ENCODE data around the gene RELN. TPM values are rescaled to one million over a fixed set of nuclear protein-coding genes. Genes with fewer than 3 reads are reported as not detected.
"Not testable (repeated sequence)": the region's sequence is repeated elsewhere in the genome, so short reads cannot be mapped to it uniquely, and the experiment has no call there.

RELN gene
- 10 to 100 TPM in 2 of 4 donors, 1 to 10 TPM in 2; 2.1 to 23.9 (median 15.7) TPM for polyA plus RNA-seq (ENCODE audit: insufficient read length in 4 of 4)

DNA sequence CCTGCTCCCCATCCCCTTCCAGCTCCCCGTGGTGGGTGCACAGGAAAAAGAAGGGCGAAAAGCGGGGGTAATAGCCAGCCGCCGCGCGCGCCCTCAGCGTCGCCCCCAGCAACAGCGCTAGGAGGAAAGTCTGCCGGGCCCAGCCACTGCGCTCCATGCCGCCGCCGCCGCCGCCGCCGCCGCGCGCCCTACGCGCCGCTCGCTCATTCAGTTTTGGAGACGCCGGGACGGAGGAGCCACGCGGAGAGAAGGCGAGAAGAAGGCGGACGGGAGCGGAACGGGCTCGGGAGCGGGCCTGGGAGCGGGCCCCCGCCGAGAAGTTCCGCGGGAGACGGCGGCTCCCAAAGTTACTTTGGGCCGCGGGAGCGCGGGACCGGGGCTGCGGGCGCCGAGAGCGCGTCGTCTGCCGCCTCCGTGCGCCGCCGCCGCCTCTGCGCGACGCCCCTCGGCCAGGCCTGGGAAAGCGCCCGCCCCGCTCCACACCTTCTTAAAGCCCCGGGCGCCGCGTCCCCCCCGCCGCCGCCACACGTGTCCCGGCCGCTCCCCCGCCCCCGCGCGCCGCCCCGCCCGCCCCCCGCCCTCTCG, at the start of gene RELN:
Gene RELN (minus strand): TSS at position 459 of the 585 bp plus-strand sequence. CDS start 302 bp downstream, at position 157.
- DNase-seq (ENCODE audit: low read depth in 4 of 4, low spot score in 3 of 4): no peak

DNA sequence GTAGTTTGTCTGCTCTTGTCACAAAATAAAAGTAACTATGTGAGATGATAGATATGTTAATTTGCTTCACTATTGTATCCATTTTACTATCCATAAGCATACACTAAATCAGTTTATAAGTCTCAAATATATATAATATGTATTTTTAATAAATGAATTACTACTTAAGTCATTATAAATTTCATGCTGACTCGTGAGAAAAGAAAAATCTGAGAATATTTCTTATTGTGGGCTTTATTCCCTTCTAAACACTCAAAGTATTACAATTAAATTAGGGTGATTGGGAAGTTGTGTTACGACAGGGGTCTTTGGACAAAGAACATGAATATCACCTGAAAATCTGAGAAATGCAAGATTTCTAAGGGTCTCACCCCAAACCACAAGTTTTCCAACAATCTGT, 48.7 kb upstream of the RELN start:
- no peak for DNase-seq (ENCODE audit: low read depth in 4 of 4, low spot score in 3 of 4)

DNA sequence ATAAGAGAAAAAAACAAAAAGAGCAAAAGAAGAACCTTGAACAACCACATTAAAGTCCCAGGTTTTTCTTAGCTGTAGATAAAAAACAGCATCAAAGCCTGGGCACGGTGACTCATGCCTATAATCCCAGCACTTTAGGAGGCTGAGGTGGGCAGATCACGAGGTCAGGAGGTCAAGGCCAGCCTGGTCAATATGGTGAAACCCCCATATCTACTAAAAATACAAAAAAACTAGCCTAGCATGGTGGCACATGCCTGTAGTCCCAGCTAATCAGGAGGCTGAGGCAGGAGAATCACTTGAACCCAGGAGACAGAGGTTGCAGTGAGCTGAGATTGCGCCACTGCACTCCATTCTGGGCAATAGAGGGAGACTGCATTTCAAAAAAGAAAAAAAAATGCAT, 47.4 kb upstream of the RELN start:
- DNase-seq (ENCODE audit: low read depth in 4 of 4, low spot score in 3 of 4): not testable (repeated sequence)

DNA sequence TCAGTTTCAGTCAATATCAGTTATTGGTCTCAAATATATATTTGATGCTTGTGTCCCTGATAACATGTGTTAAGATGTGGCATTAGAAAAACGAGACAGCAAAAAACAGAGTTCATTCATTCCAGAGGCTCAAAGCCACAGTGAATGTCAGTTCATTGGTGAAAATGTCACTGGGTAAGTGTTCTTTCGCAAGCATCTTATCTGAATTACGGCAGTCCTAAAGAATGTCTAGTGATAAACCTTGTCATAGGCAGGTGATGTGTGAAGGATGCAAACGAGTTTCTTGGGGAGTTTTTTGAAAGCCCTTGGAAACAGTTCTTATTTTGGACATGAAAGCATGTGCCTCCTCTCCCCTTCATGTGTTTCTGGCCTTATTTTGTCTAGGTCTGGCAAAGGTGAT, 45.9 kb upstream of the RELN start:
- no peak for DNase-seq (ENCODE audit: low read depth in 4 of 4, low spot score in 3 of 4)

DNA sequence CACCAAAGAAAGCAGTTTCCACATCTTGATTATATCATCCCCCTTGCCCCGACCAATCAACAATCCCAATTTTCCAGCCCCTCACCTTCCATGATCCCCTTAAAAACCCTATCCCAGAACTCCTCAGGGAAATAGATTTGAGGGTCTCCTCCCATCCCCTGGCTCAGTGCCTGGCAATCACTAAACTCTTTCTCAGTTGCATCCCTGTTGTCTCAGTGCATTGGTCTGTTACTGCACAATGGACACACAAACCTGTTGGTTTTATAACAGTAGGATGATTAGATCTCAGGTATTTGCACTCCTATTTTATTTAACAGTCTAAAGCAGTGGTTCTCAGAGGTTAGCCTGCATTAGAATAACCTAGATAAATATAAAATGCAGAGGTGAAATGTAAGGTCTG, 45.2 kb upstream of the RELN start:
- no peak for DNase-seq (ENCODE audit: low read depth in 4 of 4, low spot score in 3 of 4)

DNA sequence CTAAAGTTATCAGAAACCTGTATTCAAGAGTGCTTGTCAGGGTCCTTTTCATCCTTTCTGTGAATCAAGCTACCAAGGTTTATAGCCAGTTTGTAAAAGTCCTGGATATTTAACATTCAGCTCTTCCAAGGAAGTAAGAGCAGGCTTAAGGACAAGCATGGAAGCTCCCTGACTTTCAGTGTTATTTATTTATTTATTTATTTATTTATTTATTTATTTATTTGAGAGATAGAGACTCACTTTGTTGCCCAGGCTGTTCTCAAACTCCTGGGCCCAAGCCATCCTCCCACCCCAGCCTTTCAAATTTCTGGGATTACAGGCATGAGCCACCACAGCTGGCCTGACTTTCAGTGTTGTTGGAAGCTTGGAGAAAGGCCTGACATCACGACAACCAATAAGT, 44.4 kb upstream of the RELN start:
- DNase-seq (ENCODE audit: low read depth in 4 of 4, low spot score in 3 of 4): no peak

DNA sequence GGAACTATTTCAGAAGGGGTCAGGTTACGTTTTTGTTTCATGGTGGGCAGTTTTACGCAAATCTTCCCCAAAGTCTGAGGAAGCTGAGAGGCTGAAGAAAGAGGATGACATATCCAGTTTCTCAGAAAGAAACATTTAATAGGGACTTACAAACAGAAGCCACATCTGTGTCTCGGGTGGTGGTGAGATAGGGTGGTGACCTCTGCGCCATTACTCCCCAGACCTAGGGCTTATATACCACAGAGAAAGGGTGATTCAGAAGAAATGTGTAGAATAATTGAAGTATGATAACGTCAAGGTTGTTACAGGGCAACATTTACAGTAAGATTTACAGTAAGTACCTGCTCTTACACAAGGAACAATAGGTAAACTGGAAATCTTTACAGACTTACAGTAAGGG, 43.0 kb upstream of the RELN start:
- DNase-seq (ENCODE audit: low read depth in 4 of 4, low spot score in 3 of 4): no peak

DNA sequence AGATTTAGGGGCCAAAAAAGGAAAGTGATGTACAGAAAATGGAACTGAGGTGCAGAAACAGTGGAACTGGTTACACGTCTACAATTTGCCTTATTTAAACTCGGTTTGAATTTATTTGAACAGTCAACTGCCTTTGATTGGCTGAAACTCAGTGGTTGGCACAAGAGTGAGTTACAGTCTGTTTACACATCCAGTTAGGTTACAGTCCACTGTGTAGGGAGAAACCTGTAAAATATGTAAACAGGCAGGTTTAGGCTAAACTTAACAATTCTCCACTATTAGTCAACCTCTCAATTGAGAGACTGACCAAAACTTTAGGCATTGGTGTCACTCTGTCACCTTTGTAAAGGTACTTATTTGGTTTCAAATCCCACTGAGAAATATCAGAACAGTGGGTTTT, 40.3 kb upstream of the RELN start:
- no peak for DNase-seq (ENCODE audit: low read depth in 4 of 4, low spot score in 3 of 4)

DNA sequence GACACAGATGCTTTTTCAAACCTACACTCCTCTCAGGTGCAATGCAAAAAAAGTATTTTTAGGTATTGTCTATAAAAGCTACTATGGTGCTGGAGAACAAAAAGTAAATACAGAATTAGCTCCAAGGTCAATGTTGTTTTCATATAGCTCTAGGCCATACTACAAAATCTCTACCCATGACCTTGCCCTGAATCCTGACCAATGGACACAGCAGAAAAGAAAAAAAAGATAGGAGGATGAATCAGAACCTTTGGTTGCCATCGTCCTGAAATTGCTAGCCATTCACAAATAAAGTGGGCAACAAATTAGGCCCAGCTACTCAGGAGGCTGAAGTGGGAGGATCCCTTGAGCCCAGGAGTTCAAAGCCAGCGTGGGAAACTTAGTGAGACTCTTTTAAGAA, 35.2 kb upstream of the RELN start:
- DNase-seq (ENCODE audit: low read depth in 4 of 4, low spot score in 3 of 4): no peak

DNA sequence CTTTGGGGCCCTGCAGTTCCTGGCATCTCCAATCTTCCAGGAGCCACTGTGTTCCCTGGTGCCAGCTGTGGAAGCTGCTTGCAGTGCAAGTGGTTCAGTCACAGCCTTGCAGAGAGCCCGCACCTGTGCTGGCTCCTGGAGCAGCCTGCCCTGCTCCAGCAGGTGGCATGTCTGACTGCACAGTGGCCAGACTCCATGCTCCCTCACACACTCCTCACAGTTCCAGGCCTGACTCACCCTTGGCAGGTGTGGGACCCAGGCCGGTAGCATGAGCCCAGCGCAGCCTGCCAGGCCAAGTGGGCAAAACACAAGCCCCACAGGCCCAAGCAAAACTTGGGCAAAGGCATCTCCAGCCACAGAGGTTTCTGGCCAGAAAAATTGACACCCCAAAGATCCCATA, 33.6 kb upstream of the RELN start:
- DNase-seq (ENCODE audit: low read depth in 4 of 4, low spot score in 3 of 4): no peak

DNA sequence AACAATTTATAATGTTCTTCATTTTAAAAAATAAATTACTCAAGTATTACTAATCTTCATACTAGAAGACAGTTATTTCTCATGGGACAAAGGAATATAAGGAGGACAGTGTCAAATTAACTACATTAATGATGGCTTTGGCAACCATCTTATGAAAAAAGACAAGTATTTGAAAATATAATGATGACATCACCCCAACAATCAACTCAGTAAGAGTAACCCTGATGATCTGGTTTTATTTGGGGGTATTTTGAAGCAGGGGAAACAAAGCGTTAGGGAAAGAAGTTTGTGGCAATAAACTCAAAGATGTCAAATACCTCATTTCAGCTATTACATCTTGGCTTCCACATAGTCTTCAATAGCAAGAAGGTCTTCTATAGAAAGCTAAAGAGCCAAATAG, 29.0 kb upstream of the RELN start:
- no peak for DNase-seq (ENCODE audit: low read depth in 4 of 4, low spot score in 3 of 4)

DNA sequence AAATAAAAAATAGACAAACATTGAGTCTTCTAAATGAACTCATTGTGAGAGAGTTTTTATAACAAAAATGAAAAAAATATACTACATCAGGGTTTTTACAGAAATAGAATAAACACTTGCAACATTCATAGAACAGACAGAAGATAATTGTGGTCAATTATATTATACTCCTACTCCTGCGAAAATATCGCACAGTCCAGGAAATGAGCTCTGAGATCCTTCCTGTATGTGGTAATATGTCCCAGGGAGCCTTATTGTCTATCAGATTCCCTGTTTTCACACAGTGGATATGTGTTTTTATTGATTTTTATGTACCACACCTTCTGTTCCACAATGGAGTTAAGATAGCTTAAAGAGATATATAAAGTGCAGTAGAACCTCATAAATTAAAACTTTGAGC, 27.5 kb upstream of the RELN start:
- no peak for DNase-seq (ENCODE audit: low read depth in 4 of 4, low spot score in 3 of 4)

DNA sequence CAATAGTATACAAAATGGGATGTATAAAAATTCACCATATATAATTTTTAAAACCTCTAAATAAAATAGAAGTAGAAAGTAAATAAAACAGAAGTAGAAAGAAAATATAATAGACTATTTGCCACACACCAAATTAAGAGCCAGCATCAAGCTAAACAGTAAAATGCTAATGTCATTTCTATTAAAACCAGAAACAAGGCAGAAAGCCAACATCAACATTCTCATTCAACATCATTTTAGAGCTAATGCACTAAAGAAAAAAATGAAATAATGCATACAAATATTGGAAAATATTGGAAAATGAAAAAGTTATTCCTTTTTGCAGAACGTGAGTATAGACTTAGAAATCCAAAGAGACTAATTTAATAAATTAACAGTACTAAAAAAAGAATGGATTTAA, 23.4 kb upstream of the RELN start:
- no peak for DNase-seq (ENCODE audit: low read depth in 4 of 4, low spot score in 3 of 4)

DNA sequence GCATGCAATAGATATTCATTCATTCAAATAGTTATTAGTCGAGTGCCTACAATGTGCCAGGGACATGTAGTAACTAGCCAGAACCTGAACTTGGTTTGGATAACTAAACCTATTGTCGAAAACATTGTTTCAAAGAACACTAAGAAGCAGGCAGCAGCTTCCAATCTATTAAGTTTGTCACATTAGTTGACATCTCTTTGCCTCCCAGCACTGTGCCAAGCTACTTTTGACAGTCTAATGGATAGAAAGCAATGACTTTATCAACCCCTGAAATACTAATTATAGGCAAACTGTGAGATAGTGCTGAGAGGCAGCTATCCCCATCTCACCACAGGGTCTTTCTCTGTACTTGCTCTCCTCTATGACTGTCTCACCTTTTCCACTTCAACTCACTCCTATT, 22.4 kb upstream of the RELN start:
- no peak for DNase-seq (ENCODE audit: low read depth in 4 of 4, low spot score in 3 of 4)

DNA sequence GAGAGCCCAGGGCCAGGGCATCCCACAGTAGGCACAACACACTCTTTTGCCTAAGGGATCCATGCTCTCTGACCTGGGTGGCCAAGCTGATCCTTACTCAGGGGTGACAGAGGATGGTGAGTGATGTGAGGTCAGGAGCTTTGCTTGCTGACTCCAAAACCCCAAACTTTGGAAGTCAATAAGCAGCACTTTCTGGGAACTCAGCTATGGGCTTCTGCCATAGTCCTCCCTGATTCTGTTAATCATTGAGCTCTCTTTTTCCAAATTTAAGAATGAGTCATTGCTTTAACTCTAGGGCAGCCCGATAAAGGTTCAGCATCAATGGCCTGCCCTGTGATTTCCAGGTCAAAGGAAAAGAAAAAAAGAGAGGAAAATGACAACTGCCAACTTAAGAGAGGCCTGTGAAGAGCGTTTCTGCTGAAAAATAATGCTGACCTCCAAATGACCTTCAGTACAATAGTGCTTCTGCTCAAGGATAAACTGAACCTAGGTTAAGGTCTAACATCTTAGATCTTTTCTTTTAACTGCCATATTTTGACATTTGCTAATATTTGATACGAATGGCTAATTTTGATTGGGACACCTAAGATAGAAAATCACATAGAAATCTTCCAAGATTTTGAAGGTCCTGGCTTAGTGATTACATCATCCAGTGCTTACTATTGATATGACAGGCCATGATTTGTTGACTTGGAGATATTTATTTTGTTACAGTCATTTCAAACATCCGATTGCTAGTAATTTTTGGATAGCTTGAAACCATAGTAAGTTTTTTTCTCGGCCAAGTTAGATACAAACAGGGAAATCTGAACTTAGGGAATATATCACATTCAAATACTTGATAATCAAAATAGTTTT, 20.8 kb upstream of the RELN start:
- DNase-seq (ENCODE audit: low read depth in 4 of 4, low spot score in 3 of 4): no peak

DNA sequence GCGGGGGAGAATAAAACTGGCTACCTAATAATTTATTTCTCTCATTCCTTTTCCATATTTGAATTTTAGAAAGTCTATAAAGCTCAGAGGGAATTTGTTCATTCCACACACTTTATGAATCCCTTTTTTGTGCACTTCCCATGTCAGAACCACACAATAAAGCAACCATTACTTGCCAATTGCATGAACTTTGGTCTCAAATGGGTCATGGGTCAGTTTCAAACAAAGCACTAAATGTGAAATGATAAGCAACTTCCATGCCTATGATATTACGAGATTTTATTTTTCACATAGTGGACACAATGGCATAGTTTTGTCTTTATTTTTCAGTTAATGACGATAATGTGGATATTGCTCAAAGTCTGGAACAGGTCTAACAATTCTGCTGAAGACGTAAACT, 18.6 kb upstream of the RELN start:
- no peak for DNase-seq (ENCODE audit: low read depth in 4 of 4, low spot score in 3 of 4)

DNA sequence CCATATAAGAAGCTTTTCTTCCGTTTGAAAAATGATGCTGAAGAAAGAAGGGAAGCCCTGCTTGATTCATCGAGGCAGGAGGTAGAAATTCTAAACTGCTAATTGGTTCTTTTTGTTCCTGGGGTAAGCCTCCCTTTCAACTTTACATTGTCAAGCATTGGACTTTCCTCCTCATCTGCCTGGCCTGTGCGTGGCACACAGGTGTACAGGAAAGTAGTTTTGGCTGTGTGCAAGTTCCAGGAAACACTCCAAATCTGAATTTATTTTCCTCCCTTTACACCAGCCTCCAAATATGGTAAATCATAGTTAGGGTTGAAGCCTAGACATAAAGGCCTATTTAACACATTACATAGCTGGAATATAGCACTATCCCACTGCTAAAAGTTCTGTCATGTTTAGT, 18.2 kb upstream of the RELN start:
- no peak for DNase-seq (ENCODE audit: low read depth in 4 of 4, low spot score in 3 of 4)

DNA sequence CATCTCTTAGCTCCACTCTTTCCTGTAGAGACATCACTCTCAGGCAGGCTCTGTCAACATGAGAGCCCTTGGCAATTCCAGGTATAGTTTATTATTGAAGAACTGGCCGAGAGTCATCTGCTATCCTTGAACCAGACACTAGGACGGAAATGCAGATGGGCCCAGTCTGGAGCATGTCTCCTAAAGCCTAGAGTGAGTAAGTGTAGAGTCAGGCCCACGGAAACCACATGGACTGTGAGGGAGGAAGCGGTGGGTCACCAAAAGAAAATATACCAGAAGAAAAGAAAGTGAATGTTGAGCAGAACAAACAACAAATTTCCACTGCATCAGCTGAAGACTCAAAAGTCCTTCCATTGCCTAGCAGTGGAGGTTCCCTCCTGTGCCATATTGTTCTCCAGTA, 15.7 kb upstream of the RELN start:
- DNase-seq (ENCODE audit: low read depth in 4 of 4, low spot score in 3 of 4): no peak

DNA sequence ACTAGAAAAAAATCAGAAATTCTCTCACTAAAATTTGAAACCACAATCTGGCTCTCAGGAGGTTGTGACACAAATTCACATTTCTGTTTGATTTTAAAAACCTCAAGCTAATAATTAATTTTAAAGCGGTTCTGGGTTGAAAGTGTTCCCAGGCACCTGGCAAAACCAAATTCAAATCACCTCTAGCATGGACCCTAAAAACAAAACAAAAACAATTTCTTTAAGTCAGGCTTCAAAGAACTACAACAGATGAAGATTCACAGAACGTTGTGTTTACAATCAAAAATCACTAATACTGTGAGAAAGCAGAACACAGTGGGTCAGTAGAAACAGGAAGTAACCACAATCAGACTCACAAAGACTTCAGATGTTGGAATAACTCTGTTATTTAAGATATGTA, 7.2 kb upstream of the RELN start:
- no peak for DNase-seq (ENCODE audit: low read depth in 4 of 4, low spot score in 3 of 4)

DNA sequence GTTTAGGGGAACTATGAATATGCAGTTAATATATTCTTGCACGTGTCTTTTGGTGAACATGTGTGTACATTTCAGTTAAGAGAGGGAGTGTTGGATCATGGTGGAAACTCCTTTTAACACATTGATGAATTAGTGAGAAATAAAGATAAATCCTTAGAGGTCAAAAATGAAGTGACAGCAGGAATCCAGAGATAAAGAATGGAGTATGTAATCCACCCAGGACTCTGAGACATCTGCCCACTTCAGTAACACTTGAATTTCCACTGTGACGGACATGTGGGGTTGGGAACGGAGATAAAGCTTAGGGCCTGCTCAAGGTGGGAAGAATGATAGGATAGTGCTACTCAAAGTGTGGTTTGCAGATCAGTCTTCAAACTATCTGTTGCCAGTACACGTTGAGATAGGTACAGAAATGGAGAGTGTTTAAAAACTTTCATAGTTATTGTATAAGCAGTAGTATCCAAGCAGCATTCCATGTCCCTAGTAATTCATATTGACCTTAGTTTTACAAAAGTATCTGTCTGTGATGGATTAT, 6.6 kb upstream of the RELN start:
- DNase-seq (ENCODE audit: low read depth in 4 of 4, low spot score in 3 of 4): no peak

DNA sequence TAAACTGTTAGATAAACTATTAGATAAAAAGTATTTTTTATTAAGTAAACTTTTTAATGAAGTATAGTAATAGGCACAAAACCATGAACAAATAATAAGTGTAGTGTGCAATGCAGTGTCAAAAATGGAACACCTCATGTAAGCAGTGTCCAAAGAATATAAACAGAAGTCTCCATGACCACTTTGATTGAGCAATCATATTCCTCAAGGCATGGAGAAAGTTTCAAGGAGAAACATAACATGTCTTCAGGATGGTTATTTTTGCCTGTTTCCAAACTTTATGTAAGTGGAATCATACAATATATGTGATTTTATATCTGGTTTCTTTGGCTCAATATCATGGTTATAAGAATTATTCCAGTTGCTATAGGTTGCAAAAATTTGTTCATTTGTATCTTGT, 6.1 kb upstream of the RELN start:
- DNase-seq (ENCODE audit: low read depth in 4 of 4, low spot score in 3 of 4): no peak

DNA sequence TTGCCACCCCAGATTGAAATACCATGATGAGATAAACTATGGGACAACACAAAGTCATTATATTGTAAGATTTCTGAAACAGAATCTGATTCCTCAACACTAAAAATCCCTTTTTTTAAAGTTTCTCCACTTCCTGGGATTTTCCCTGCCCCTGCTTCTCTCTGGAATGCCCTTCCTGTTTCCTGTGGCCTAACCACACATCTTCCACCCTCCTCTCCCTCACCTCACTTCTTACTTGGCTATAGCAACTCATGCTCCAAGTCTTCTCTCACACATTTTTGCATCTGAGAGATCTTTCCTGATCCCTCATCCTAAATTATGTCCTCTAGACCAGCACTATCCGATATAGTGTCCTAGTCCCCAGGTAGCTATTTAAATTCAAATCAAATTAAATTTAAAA, 4.1 kb upstream of the RELN start:
- no peak for DNase-seq (ENCODE audit: low read depth in 4 of 4, low spot score in 3 of 4)
